ENCODE results near the gene KCNK1.
A peak's percentile ranks its signal among the peaks of the same experiment; 100 is the strongest.
"Not testable (repeated sequence)": the region's sequence is repeated elsewhere in the genome, so short reads cannot be mapped to it uniquely, and the experiment has no call there.

Gene KCNK1

DNA sequence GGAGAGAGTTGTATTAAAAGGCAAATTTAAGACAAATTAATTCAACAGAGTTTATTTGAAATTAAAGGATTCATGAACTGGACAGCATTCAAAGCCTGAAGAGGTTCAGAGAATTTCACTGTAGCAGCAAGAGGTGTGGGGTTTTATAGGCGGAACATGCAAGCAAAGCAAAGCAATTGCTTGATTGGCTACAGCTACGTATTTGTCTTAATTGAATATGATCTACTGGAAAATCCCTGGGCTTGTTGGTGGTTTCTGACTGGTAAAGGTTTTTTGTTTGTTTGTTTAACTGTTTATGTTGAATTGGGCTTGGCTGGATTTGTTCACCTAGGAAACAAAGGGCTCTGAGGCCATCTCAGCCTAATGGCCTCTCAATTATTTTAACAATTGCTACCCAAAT is 61.5 kb downstream of the KCNK1 start:
- peak; percentile 52 for DNase-seq (ENCODE audit: low read depth)
- TF ChIP-seq, protein P1, sequence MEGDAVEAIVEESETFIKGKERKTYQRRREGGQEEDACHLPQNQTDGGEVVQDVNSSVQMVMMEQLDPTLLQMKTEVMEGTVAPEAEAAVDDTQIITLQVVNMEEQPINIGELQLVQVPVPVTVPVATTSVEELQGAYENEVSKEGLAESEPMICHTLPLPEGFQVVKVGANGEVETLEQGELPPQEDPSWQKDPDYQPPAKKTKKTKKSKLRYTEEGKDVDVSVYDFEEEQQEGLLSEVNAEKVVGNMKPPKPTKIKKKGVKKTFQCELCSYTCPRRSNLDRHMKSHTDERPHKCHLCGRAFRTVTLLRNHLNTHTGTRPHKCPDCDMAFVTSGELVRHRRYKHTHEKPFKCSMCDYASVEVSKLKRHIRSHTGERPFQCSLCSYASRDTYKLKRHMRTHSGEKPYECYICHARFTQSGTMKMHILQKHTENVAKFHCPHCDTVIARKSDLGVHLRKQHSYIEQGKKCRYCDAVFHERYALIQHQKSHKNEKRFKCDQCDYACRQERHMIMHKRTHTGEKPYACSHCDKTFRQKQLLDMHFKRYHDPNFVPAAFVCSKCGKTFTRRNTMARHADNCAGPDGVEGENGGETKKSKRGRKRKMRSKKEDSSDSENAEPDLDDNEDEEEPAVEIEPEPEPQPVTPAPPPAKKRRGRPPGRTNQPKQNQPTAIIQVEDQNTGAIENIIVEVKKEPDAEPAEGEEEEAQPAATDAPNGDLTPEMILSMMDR (IDR thresholded peaks at IDR 0.05; ENCODE audit: insufficient read depth, low read depth, low read length, missing control alignments), result no peak

DNA sequence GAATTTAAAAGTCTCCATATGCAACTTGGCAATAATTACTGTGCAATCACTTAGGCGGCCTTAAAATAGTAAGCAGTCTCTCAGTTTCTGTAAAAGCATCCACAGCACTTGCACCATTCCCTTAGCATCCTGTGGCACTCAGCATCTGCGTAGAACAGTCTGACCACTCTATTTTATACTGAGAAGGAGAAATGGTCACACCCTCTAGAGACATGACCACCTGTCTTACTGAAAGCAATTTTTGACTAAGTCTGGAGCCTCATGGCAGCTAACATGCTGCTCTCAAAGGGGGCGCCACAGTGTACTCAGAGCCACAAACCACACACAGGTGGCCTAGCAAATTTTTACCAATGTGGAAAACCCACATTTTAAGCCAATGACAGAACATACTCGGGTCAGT is 62.0 kb downstream of the KCNK1 start:
- DNase-seq (ENCODE audit: low read depth), result peak; percentile 93

More for the DNA sequence above, 61.5 kb downstream of the KCNK1 start:
- H3K4me3 ChIP-seq (ENCODE audit: low read depth, low read length), result no peak overlapping the region

DNA sequence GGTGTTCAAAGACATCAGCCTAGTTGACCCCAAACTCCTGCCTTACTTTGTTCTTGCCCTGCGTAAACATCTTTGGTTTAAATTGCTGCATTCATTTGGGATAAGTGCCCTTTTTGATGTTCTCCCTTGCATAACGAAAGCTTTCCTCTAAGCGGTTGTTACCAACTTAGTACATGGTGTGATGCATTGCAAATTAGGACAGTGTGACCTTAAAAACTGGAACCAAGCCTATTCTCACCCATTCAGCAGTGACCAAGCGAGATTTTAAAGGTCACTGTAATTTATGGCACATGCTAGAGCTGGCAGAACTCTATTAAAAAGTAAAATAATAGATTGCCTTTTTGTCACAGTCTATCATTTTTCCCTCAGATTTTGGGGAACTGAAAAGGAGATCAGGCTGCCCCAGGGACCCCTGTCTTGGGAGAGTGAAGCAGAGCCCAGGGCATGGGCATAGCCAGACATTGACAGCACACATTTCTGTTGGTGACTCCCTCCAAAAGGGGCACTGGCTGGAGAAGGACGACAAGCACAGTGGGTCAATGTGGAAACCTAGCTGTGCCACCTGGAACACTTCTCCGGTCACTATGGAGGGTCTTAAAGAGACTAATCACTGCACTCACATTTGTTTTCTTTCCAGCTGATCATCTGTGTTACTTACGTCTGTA is 63.9 kb downstream of the KCNK1 start:
- DNase-seq (ENCODE audit: low read depth), result no peak
- H3K4me3 ChIP-seq (ENCODE audit: low read depth, low read length), result no peak overlapping the region
- TF ChIP-seq, protein P1 (IDR thresholded peaks at IDR 0.05; ENCODE audit: insufficient read depth, low read depth, low read length, missing control alignments), result no peak

More for the DNA sequence above, 62.0 kb downstream of the KCNK1 start:
- TF ChIP-seq, protein P1 (IDR thresholded peaks at IDR 0.05; ENCODE audit: insufficient read depth, low read depth, low read length, missing control alignments), result peak; percentile 8
- no peak overlapping the region for H3K4me3 ChIP-seq (ENCODE audit: low read depth, low read length)

DNA sequence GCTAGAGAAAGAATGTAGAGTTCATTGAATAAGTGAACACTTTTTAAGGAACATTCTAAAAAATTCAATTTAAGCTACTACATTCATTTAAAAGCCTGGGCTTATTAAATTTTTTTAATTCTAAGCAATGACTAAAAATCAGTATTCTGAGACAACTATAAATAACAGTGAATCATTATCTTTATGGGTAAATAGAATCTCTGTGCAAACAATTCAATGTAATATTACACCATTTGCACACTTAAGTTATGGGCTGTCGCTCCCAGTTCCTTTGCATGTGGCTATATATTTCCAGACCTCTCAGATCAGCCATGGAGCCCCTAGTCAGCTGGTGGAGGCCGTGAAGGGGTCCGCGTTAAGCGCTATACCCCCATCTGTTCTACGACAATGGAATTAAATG is 65.1 kb downstream of the KCNK1 start:
- TF ChIP-seq, protein P1 (IDR thresholded peaks at IDR 0.05; ENCODE audit: insufficient read depth, low read depth, low read length, missing control alignments), result no peak
- DNase-seq (ENCODE audit: low read depth), result no peak
- H3K4me3 ChIP-seq (ENCODE audit: low read depth, low read length), result no peak overlapping the region

DNA sequence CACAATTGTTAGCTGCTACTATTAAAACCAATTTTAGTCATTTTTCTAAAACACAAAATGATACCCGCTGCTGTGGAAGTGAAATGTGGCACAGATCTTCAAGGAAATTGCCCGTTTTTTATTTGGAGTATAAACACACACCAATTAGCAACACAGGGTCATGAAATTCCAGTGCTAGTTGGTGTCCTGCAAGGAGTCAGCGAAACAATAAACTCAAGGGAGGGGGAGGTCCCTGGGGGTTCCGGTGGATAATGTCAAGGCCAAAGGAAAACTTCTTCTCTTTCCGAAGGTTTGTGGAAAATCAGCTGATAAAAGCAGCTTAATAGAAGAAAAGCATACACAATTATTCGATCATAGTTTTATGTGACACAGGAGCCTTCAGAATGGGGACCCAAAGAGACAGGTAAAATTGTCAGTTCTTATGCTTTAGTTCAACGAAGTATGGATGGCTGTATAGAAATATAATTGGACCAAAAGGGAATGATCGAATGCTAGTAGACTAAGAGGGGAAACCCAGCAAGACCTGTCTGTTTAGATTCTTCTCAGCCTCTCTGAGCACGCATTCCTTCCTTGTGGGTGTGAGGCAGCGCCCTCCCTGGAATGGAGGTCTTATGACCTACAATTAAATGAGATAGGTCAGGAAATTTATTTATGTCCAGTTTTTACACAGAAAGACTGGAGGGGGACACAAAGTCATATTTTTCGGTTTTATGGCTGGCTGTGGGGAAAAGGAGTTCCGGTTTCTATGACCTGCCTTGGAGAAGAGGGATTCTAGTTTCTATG is 65.9 kb downstream of the KCNK1 start:
- no peak overlapping the region for H3K4me3 ChIP-seq (ENCODE audit: low read depth, low read length)
- TF ChIP-seq, protein P1 (IDR thresholded peaks at IDR 0.05; ENCODE audit: insufficient read depth, low read depth, low read length, missing control alignments), result no peak
- no peak for DNase-seq (ENCODE audit: low read depth)

DNA sequence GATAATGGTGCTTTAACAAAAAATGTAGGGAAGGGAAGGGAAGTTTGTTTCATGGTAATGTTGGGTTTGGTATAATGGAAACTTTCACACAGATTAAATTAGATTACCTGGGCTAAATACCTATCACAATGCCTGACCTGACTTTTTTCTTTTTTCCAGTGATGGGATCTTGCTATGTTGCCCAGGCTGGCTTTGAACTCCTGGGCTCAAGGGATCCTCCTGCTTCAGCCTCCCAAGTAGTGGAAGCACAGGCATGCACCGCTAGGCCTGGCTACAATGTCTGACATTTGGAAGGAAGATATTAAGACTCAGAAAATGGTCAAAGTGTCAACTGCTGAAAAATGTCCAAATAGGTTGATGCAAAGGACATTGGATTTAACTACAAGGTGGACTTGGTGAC is 67.4 kb downstream of the KCNK1 start:
- TF ChIP-seq, protein P1 (IDR thresholded peaks at IDR 0.05; ENCODE audit: insufficient read depth, low read depth, low read length, missing control alignments), result no peak
- no peak overlapping the region for H3K4me3 ChIP-seq (ENCODE audit: low read depth, low read length)
- DNase-seq (ENCODE audit: low read depth), result no peak

DNA sequence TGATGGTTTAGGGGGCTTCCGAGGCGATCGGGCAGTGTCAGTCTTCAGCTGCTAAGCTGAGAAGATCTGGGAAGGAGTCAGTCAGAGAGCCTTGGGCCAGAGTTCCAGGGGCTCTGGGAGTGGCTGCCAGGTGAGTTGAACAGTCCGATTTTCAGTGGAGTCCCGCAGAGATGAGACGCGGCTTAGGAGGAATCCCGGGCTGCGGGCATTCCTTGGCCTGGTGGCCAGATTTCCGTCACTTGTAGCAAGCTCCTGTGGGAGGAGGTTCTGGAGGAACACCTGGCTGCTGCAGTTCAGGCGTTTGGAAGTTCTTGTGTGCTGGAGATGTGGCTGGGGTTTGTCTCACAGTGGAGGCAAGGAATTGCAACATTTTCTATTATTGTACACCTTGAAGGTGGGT is 72.7 kb downstream of the KCNK1 start:
- H3K4me3 ChIP-seq (ENCODE audit: low read depth, low read length); DNase-seq (ENCODE audit: low read depth): not testable (repeated sequence)

All from GM12865 (cell line).